ENCODE data around the gene FAM110A.

GRCh38 chr20:888057-888456 is 54.5 kb downstream of the FAM110A start:
- TF ChIP-seq, protein P1, sequence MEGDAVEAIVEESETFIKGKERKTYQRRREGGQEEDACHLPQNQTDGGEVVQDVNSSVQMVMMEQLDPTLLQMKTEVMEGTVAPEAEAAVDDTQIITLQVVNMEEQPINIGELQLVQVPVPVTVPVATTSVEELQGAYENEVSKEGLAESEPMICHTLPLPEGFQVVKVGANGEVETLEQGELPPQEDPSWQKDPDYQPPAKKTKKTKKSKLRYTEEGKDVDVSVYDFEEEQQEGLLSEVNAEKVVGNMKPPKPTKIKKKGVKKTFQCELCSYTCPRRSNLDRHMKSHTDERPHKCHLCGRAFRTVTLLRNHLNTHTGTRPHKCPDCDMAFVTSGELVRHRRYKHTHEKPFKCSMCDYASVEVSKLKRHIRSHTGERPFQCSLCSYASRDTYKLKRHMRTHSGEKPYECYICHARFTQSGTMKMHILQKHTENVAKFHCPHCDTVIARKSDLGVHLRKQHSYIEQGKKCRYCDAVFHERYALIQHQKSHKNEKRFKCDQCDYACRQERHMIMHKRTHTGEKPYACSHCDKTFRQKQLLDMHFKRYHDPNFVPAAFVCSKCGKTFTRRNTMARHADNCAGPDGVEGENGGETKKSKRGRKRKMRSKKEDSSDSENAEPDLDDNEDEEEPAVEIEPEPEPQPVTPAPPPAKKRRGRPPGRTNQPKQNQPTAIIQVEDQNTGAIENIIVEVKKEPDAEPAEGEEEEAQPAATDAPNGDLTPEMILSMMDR (IDR thresholded peaks at IDR 0.05): no peak
- no peak for TF ChIP-seq POLR2A (IDR thresholded peaks at IDR 0.05)
